ENCODE data around the gene CPO. TPM values are rescaled to one million over a fixed set of nuclear protein-coding genes. Genes with fewer than 3 reads are reported as not detected.

The CPO gene
- total and polyA plus RNA-seq, 9 of the 15 experiments (the other 6 are each of a cell fraction or from before 2014, with no cell fraction given), result not detected

GRCh38 chr2:206955253-206955652 lies 15.9 kb downstream of the CPO start:
- Histone ChIP-seq H3K4me3 (no peak overlapping the region), H2AFZ (ENCODE audit: low read depth, low read length) (no peak overlapping the region), H3K9me3 (replicated peaks; ENCODE audit: control insufficient read depth, insufficient read depth, low read depth, low read length) (no peaks in the 10 kb centered on the region), H3K9ac (ENCODE audit: insufficient read depth in 1 of 2, low read depth in 2 of 2, low read length in 2 of 2) (no peak overlapping the region), H3K79me2 (ENCODE audit: control insufficient read depth, insufficient read depth, low read length) (no peaks in the 10 kb centered on the region), H3K27ac (ENCODE audit: extremely low read depth, low read depth, low read length) (no peak overlapping the region), H4K20me1 (replicated peaks; ENCODE audit: control insufficient read depth, insufficient read depth, low read length) (no peaks in the 10 kb centered on the region), H3K4me1 (replicated peaks in 1 of 2; ENCODE audit: control insufficient read depth in 2 of 2, insufficient read depth in 2 of 2, low read length in 2 of 2) (no peaks in the 10 kb centered on the region), H3K4me2 (ENCODE audit: insufficient read depth, low read length) (no peak overlapping the region), H3K9me1 (ENCODE audit: control insufficient read depth, insufficient read depth, low read length) (no peaks in the 10 kb centered on the region), H3K36me3 (ENCODE audit: control insufficient read depth, insufficient read depth, low read length) (no peaks in the 10 kb centered on the region), H3K27me3 (ENCODE audit: control insufficient read depth in 2 of 2, insufficient read depth in 2 of 2, low read length in 2 of 2) (no peaks in the 10 kb centered on the region)
- in situ Hi-C loops (cut with MboI) (no loop called here), intact Hi-C loops (cut with micrococcal nuclease) (no loop called here)
- no TSS peak for BruUV-seq (replicated peaks)
- DNase-seq (ENCODE audit: extremely low read depth in 1 of 4, low spot score in 3 of 4), result no peak
- POLR2A ChIA-PET, result no interaction called here
- no peak for ATAC-seq
- CTCF ChIA-PET (ENCODE audit: low intra/inter-chr PET ratio), result no interaction called here
- no peak for FAIRE-seq
- TF ChIP-seq XRCC5 (IDR thresholded peaks at IDR 0.05; ENCODE audit: low read depth, low read length) (no peak), MAX (CRISPR knock-in tag; IDR thresholded peaks at IDR 0.05) (no peak), MYBL2 (IDR thresholded peaks at IDR 0.05; ENCODE audit: low read depth) (no peak), MYBL2 (CRISPR knock-in tag; IDR thresholded peaks at IDR 0.05; ENCODE audit: borderline replicate concordance) (no peak), ID3 (CRISPR knock-in tag; IDR thresholded peaks at IDR 0.05) (no peak), ID3 (tag; IDR thresholded peaks at IDR 0.05) (no peak), CBFA2T3 (IDR thresholded peaks at IDR 0.05) (no peak), SFPQ (IDR thresholded peaks at IDR 0.05; ENCODE audit: low read depth, low read length) (no peak), BDP1 (IDR thresholded peaks at IDR 0.05; ENCODE audit: insufficient read depth, insufficient read length) (no peak), DPF2 (IDR thresholded peaks at IDR 0.05) (no peak), CTCFL (IDR thresholded peaks at IDR 0.05; ENCODE audit: borderline replicate concordance, insufficient read depth, low read depth, low read length, poor library complexity, severe bottlenecking) (no peak), PHF20 (IDR thresholded peaks at IDR 0.05; ENCODE audit: partially characterized antibody) (no peak), L3MBTL2 (IDR thresholded peaks at IDR 0.05) (no peak), ZNF197 (CRISPR knock-in tag; IDR thresholded peaks at IDR 0.05; ENCODE audit: low read depth) (no peak), CHD4 (IDR thresholded peaks at IDR 0.05; ENCODE audit: insufficient read depth, insufficient replicate concordance, low read depth, low read length, poor library complexity, severe bottlenecking) (no peak), CBX8 (IDR thresholded peaks at IDR 0.05; ENCODE audit: borderline replicate concordance, extremely low read depth, low read depth, low read length, poor library complexity, severe bottlenecking) (no peak), ADNP (tag; IDR thresholded peaks at IDR 0.05) (no peak), SMAD3 (CRISPR knock-in tag; conservative IDR thresholded peaks at IDR 0.05) (no peak), POLR3A (IDR thresholded peaks at IDR 0.05; ENCODE audit: borderline replicate concordance, extremely low read depth, insufficient read depth, insufficient read length) (no peak), HIVEP1 (CRISPR knock-in tag; IDR thresholded peaks at IDR 0.05) (no peak)
